ENCODE measurements around the gene C8A.

- TF ChIP-seq POLR2AphosphoS5 (IDR thresholded peaks at IDR 0.05; ENCODE audit: low read depth, low read length) (no peak), TAF1 (IDR thresholded peaks at IDR 0.05; ENCODE audit: borderline replicate concordance, insufficient read depth, low read length) (no peak), REST (IDR thresholded peaks at IDR 0.05; ENCODE audit: insufficient read depth in 1 of 2, low read depth in 2 of 2, low read length in 2 of 2) (no peak), SIN3A (IDR thresholded peaks at IDR 0.05; ENCODE audit: borderline replicate concordance, insufficient read depth, low read length) (no peak), FOXP2 (optimal IDR thresholded peaks at IDR 0.05; ENCODE audit: borderline replicate concordance, extremely low read depth, extremely low read length, insufficient read depth) (no peak)
These were observed 9.8 kb downstream of the C8A start for GRCh38 chr1:56864430-56864829.

Data from PFSK-1 (cell line).